Measurements from ENCODE around the gene ABCD1. TPM values are rescaled to one million over a fixed set of nuclear protein-coding genes. Genes with fewer than 3 reads are reported as not detected.

ABCD1 gene
- total RNA-seq, 2 donors from 2014 or later = 15.2 to 18.0 TPM

- no peak overlapping the region for H3K4me3 ChIP-seq
- peaks cover 0 to 6% of the 10 kb centered on the region in 2 donors for H3K4me1 ChIP-seq
- H3K27me3 ChIP-seq = no peaks in the 10 kb centered on the region
- no peak for TF ChIP-seq CTCF (IDR thresholded peaks at IDR 0.05)
- no peaks in the 10 kb centered on the region for H3K9me3 ChIP-seq
- H3K27ac ChIP-seq = no peak overlapping the region
- H3K36me3 ChIP-seq = peaks cover 30% of the 10 kb centered on the region
- no peak for DNase-seq (ENCODE audit: low spot score)
Measured at GRCh38 chrX:153719238-153719637, 5.4 kb upstream of the ABCD1 start.

GRCh38 chrX:153719701-153720100, 5.0 kb upstream of the ABCD1 start:
- Histone ChIP-seq H3K4me1 (peaks cover 0 to 6% of the 10 kb centered on the region in 2 donors), H3K4me3 (no peak overlapping the region), H3K9me3 (no peaks in the 10 kb centered on the region), H3K27ac (no peak overlapping the region), H3K27me3 (no peaks in the 10 kb centered on the region), H3K36me3 (peaks cover 25% of the 10 kb centered on the region)
- DNase-seq (ENCODE audit: low spot score) = no peak
- TF ChIP-seq CTCF (IDR thresholded peaks at IDR 0.05) = no peak

GRCh38 chrX:153722704-153723350, 1.8 kb upstream of the ABCD1 start:
- no peaks in the 10 kb centered on the region for H3K27me3 ChIP-seq
- H3K4me3 ChIP-seq = peak overlapping the region; percentile 65 to 71
- H3K9me3 ChIP-seq = no peaks in the 10 kb centered on the region
- peaks cover 17% of the 10 kb centered on the region for H3K36me3 ChIP-seq
- no peak for DNase-seq (ENCODE audit: low spot score)
- peaks cover 0 to 36% of the 10 kb centered on the region in 2 donors for H3K4me1 ChIP-seq
- TF ChIP-seq CTCF (IDR thresholded peaks at IDR 0.05) = no peak
- H3K27ac ChIP-seq = peak overlapping the region; percentile 84 to 89

- H3K4me1 ChIP-seq = peaks cover 0 to 44% of the 10 kb centered on the region in 2 donors
- H3K36me3 ChIP-seq = peaks cover 17% of the 10 kb centered on the region
- no peak for TF ChIP-seq CTCF (IDR thresholded peaks at IDR 0.05)
- H3K4me3 ChIP-seq = peak overlapping the region; percentile 65 to 71
- no peaks in the 10 kb centered on the region for H3K27me3 ChIP-seq
- peak overlapping the region; percentile 84 to 89 for H3K27ac ChIP-seq
- no peaks in the 10 kb centered on the region for H3K9me3 ChIP-seq
- no peak for DNase-seq (ENCODE audit: low spot score)
Measured at GRCh38 chrX:153723351-153724251, 1.1 kb upstream of the ABCD1 start.

GRCh38 chrX:153725039-153725831, 579 bp downstream of the ABCD1 start:
- H3K9me3 ChIP-seq = no peaks in the 10 kb centered on the region
- H3K4me3 ChIP-seq = peak overlapping the region; percentile 65 to 71
- peaks cover 0 to 49% of the 10 kb centered on the region in 2 donors for H3K4me1 ChIP-seq
- no peaks in the 10 kb centered on the region for H3K27me3 ChIP-seq
- H3K36me3 ChIP-seq = peaks cover 6% of the 10 kb centered on the region
- DNase-seq (ENCODE audit: low spot score) = no peak
- peak overlapping the region; percentile 84 to 89 for H3K27ac ChIP-seq
- no peak for TF ChIP-seq CTCF (IDR thresholded peaks at IDR 0.05)

All from right atrium auricular region (tissue), 2 donors.